K562 (cell line): ENCODE measurements around the gene TNNT2. TPM values are rescaled to one million over a fixed set of nuclear protein-coding genes. Genes with fewer than 3 reads are reported as not detected.

Experiments
- ATAC-seq: fragments of 200-7000 bp; cut with Tn5 transposase; 3 replicates; pipeline ENCODE4 v1.9.1; 2020; ENCODE audit warnings: moderate library complexity
- BruUV-seq: library from RNA; stranded (reverse); fragments of 400-500 nt; replicated peaks from 2 replicates; lab custom pipeline; 2021; lab: Mats Ljungman, UMichigan
- CTCF ChIA-PET: fragments of 300-600 bp; formaldehyde crosslinking; extraction: SDS; loops from one replicate; lab custom pipeline; 2021; ENCODE audit warnings: low intra/inter-chr PET ratio; lab: Yijun Ruan, JAX
- POLR2A ChIA-PET: fragments of 300-600, 350-650 bp; sonication (Branson Sonifier 250); formaldehyde crosslinking; extraction: SDS; loops from one replicate; lab custom pipeline; 2021; ENCODE audit warnings: antibody characterized with exemption, inconsistent platforms; lab: Yijun Ruan, JAX
- DNase-seq, 4 experiments: peaks; one replicate each; pipeline versions ENCODE4 v3.0.0 to v3.0.0-alpha.2; 2011 to 2018; ENCODE audit warnings: low spot score in 3 of 4, mixed read lengths in 3 of 4; ENCODE audit errors: extremely low read depth in 1 of 4
- FAIRE-seq: peaks from 2 replicates; lab custom pipeline; 2011; peaks lifted over from hg19 to GRCh38; lab: Jason Lieb, UNC
- H2AFZ ChIP-seq: 2 replicates; pipeline ENCODE4 v1.6.0; 2011; ENCODE audit warnings: low read depth, low read length, control low read depth, inconsistent platforms
- H3K27ac ChIP-seq: fragments of 200-600 bp; 3 replicates; pipeline ENCODE4 v1.8.0; 2011; ENCODE audit warnings: low read depth, mild to moderate bottlenecking, control low read depth, inconsistent platforms, low read length, moderate library complexity, mixed read lengths; ENCODE audit errors: extremely low read depth
- H3K27me3 ChIP-seq, 2 experiments: fragments of 300-600 bp in 1 of 2; 2 replicates in 1 of 2; 3 replicates in 1 of 2; pipeline versions ENCODE4 v1.6.0 to v1.8.0; 2011; ENCODE audit warnings: inconsistent platforms in 2 of 2, low read length in 2 of 2, mild to moderate bottlenecking in 1 of 2, mixed read lengths in 1 of 2, moderate library complexity in 1 of 2; ENCODE audit not compliant: control insufficient read depth in 2 of 2, insufficient read depth in 2 of 2
- H3K36me3 ChIP-seq: fragments of 300-600 bp; 3 replicates; pipeline ENCODE4 v1.8.0; 2011; ENCODE audit warnings: mild to moderate bottlenecking, low read length, inconsistent platforms; ENCODE audit not compliant: control insufficient read depth, insufficient read depth
- H3K4me1 ChIP-seq, 2 experiments: fragments of 200-600 bp in 1 of 2; replicated peaks in 1 of 2; 2 replicates in 1 of 2; 3 replicates in 1 of 2; pipeline versions ENCODE4 v1.5.1 to v1.8.0; 2011; ENCODE audit warnings: inconsistent platforms in 2 of 2, low read length in 2 of 2, mild to moderate bottlenecking in 1 of 2, mixed read lengths in 1 of 2, moderate library complexity in 1 of 2; ENCODE audit not compliant: control insufficient read depth in 2 of 2, insufficient read depth in 2 of 2
- H3K4me2 ChIP-seq: 2 replicates; pipeline ENCODE4 v1.6.1; 2011; ENCODE audit warnings: low read length, control low read depth, inconsistent platforms, mixed read lengths; ENCODE audit not compliant: insufficient read depth
- H3K4me3 ChIP-seq: fragments of 200-600 bp; sonication (generic), shearing (Covaris generic); 2 replicates; pipeline ENCODE4 v1.5.1; 2016; ENCODE audit warnings: control low read depth, inconsistent platforms
- H3K79me2 ChIP-seq: fragments of 200-600 bp; 3 replicates; pipeline ENCODE4 v1.8.0; 2011; ENCODE audit warnings: low read length, inconsistent platforms; ENCODE audit not compliant: control insufficient read depth, insufficient read depth
- H3K9ac ChIP-seq, 2 experiments: 2 replicates each; pipeline versions ENCODE4 v1.6.0 to v1.6.1; 2011; ENCODE audit warnings: low read depth in 2 of 2, low read length in 2 of 2, control low read depth in 1 of 2, inconsistent platforms in 1 of 2, mild to moderate bottlenecking in 1 of 2, mixed read lengths in 1 of 2; ENCODE audit not compliant: insufficient read depth in 1 of 2
- H3K9me1 ChIP-seq: one replicate; pipeline ENCODE4 v1.6.0; 2011; ENCODE audit warnings: inconsistent platforms, mild to moderate bottlenecking, low read length, moderate library complexity; ENCODE audit not compliant: control insufficient read depth, insufficient read depth
- H3K9me3 ChIP-seq: replicated peaks from 2 replicates; pipeline ENCODE4 v1.5.1; 2011; ENCODE audit warnings: low read depth, low read length, inconsistent platforms; ENCODE audit not compliant: control insufficient read depth, insufficient read depth
- H4K20me1 ChIP-seq: replicated peaks from 2 replicates; pipeline ENCODE4 v1.6.1; 2011; ENCODE audit warnings: low read length, inconsistent platforms, mixed read lengths; ENCODE audit not compliant: control insufficient read depth, insufficient read depth
- ETV5 ChIP-seq: sonication (generic); formaldehyde crosslinking; IDR thresholded peaks from 2 replicates; pipeline ENCODE4 v1.4.0; 2020; ENCODE audit warnings: low read depth, mild to moderate bottlenecking, missing genetic modification reagents
- TGIF2 ChIP-seq: sonication (generic); formaldehyde crosslinking; IDR thresholded peaks from 2 replicates; pipeline ENCODE4 v1.8.1; 2022; ENCODE audit warnings: mild to moderate bottlenecking, missing genetic modification reagents, moderate library complexity
- THAP12 ChIP-seq: fragments of 250-450 bp; sonication (Bioruptor Pico); IDR thresholded peaks from 2 replicates; pipeline ENCODE4 v1.9.0; 2021; ENCODE audit warnings: mild to moderate bottlenecking, inconsistent platforms
- WGBS: fragments of 100-300 bp; shearing (Covaris generic); methylation state at CpG from one replicate; pipeline ENCODE4 v1.1.6; 2016; ENCODE audit warnings: low coverage, mixed read lengths; ENCODE audit not compliant: insufficient coverage; ENCODE audit errors: missing lambda C conversion rate; 5-methylcytosine and 5-hydroxymethylcytosine counted together
- in situ Hi-C: fragments of 300-500 bp; cut with MboI; formaldehyde crosslinking; loops from 4 replicates; pipeline ENCODE4 v1.15.0; 2018; ENCODE audit warnings: inconsistent platforms, mixed read lengths
- intact Hi-C: fragments of 100-400 bp; cut with micrococcal nuclease; formaldehyde crosslinking; loops from 2 replicates; pipeline ENCODE4 v1.14.2; 2022
- polyA plus RNA-seq, 8 experiments: library from polyadenylated mRNA; depleted of rRNA in 4 of 8; stranded (reverse) in 5 of 8; unstranded in 3 of 8; fragments of >200 nt; fragmentation: Nextera tagmentation in 2 of 8; fragmentation: Illumina TruSeq in 1 of 8; extraction: Ambion mirVana in 2 of 8; extraction: Trizol in 1 of 8; gene quantifications; 2 replicates each; pipeline versions ENCODE4 v1.2.1 to v1.2.3, GENCODE V29; 2011 to 2014; ENCODE audit warnings: inconsistent platforms in 1 of 8, missing spikeins in 1 of 8
- total RNA-seq, 7 experiments: library from RNA; depleted of rRNA in 6 of 7; stranded (reverse); fragments of >200 nt in 6 of 7; fragmentation: Illumina TruSeq in 2 of 7; extraction: Trizol in 2 of 7; gene quantifications; 2 replicates each; pipeline versions ENCODE4 v1.2.1 to v1.2.3, GENCODE V29; 2011 to 2021; ENCODE audit warnings: low replicate concordance in 1 of 7
- TF ChIP-seq, protein P1 (sequence below), 3 experiments: fragments of 200-800 bp in 1 of 3; fragments of 250-450 bp in 1 of 3; fragments of 450-650 bp in 1 of 3; sonication (Bioruptor Pico) in 1 of 3; sonication (Bioruptor generic) in 1 of 3; formaldehyde crosslinking in 1 of 3; IDR thresholded peaks; 2 replicates each; pipeline versions ENCODE4 v1.6.1 to v1.8.0; 2016 to 2022; ENCODE audit warnings: mild to moderate bottlenecking in 2 of 3, missing genetic modification characterization in 2 of 3, missing compliant biosample characterization in 1 of 3, moderate library complexity in 1 of 3
- TF ChIP-seq, protein P2 (sequence below), 3 experiments: IDR thresholded peaks in 2 of 3; conservative IDR thresholded peaks in 1 of 3; 2 replicates each; pipeline ENCODE4 v1.5.1; 2011 to 2012; ENCODE audit warnings: low read length in 3 of 3, mild to moderate bottlenecking in 3 of 3, control low read depth in 2 of 3, improper control_type of control experiment in 1 of 3, inconsistent platforms in 1 of 3, low read depth in 1 of 3, mixed read lengths in 1 of 3, moderate library complexity in 1 of 3; ENCODE audit not compliant: insufficient read depth in 2 of 3

TNNT2 gene
- total and polyA plus RNA-seq, 9 of the 15 experiments (the other 6 are each of a cell fraction or from before 2014, with no cell fraction given), result not detected

DNA sequence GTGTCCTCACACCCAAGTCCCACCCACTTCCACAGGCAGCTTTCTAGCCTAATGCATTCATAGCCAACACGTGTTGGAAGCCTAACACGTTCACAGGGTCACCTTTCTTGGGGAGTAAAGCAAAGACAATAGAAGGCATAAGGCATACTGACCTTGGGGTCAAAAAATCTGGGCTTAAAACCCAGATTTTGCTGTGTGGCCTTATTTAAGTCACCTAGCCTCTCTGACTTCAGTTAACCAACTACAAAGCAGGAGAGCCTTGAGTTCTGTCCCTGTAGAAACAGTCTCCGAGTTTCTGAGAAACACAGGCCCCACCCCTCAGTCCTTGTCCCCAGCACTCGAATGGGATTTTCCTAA, 1.4 kb downstream of the TNNT2 start:
- Histone ChIP-seq H3K9me3 (no peaks in the 10 kb centered on the region), H3K4me3 (no peak overlapping the region), H3K4me2 (no peak overlapping the region), H3K36me3 (no peaks in the 10 kb centered on the region), H2AFZ (no peak overlapping the region), H3K27me3 (peaks cover 15 to 63% of the 10 kb centered on the region in 2 experiments; a peak in 4 of 5 replicates), H4K20me1 (peaks cover 17% of the 10 kb centered on the region), H3K27ac (no peak overlapping the region), H3K79me2 (no peaks in the 10 kb centered on the region), H3K9me1 (peaks cover 4% of the 10 kb centered on the region), H3K9ac (no peak overlapping the region), H3K4me1 (no peaks in the 10 kb centered on the region; a peak in 1 of 5 replicates)
- FAIRE-seq (no peak), ATAC-seq (no peak), DNase-seq (no peak)
- in situ Hi-C loops, result no loop called here
- POLR2A ChIA-PET, result interaction anchor here (0.8 kb wide), 1 partner anchor 19 kb away, joined by 3 read pairs; no protein-coding TSS in a partner anchor
- intact Hi-C loops, result no loop called here
- CTCF ChIA-PET, result interaction anchor here (0.6 kb wide), 1 partner anchor 841 kb away, joined by 3 read pairs; no protein-coding TSS in a partner anchor
- WGBS, result 2% methylated on average over 4 of the region's 4 CpGs
- TF ChIP-seq THAP12 (CRISPR knock-in tag), result no peak
- TF ChIP-seq ETV5 (CRISPR knock-in tag), result no peak
- TF ChIP-seq, protein P1, sequence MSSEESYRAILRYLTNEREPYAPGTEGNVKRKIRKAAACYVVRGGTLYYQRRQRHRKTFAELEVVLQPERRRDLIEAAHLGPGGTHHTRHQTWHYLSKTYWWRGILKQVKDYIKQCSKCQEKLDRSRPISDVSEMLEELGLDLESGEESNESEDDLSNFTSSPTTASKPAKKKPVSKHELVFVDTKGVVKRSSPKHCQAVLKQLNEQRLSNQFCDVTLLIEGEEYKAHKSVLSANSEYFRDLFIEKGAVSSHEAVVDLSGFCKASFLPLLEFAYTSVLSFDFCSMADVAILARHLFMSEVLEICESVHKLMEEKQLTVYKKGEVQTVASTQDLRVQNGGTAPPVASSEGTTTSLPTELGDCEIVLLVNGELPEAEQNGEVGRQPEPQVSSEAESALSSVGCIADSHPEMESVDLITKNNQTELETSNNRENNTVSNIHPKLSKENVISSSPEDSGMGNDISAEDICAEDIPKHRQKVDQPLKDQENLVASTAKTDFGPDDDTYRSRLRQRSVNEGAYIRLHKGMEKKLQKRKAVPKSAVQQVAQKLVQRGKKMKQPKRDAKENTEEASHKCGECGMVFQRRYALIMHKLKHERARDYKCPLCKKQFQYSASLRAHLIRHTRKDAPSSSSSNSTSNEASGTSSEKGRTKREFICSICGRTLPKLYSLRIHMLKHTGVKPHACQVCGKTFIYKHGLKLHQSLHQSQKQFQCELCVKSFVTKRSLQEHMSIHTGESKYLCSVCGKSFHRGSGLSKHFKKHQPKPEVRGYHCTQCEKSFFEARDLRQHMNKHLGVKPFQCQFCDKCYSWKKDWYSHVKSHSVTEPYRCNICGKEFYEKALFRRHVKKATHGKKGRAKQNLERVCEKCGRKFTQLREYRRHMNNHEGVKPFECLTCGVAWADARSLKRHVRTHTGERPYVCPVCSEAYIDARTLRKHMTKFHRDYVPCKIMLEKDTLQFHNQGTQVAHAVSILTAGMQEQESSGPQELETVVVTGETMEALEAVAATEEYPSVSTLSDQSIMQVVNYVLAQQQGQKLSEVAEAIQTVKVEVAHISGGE (CRISPR knock-in tag; IDR thresholded peaks at IDR 0.05), result no peak
- TF ChIP-seq, protein P2, sequence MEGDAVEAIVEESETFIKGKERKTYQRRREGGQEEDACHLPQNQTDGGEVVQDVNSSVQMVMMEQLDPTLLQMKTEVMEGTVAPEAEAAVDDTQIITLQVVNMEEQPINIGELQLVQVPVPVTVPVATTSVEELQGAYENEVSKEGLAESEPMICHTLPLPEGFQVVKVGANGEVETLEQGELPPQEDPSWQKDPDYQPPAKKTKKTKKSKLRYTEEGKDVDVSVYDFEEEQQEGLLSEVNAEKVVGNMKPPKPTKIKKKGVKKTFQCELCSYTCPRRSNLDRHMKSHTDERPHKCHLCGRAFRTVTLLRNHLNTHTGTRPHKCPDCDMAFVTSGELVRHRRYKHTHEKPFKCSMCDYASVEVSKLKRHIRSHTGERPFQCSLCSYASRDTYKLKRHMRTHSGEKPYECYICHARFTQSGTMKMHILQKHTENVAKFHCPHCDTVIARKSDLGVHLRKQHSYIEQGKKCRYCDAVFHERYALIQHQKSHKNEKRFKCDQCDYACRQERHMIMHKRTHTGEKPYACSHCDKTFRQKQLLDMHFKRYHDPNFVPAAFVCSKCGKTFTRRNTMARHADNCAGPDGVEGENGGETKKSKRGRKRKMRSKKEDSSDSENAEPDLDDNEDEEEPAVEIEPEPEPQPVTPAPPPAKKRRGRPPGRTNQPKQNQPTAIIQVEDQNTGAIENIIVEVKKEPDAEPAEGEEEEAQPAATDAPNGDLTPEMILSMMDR (IDR thresholded peaks at IDR 0.05 in 2 of 3, conservative IDR thresholded peaks at IDR 0.05 in 1 of 3; ENCODE audit: insufficient read depth in 2 of 3, low read depth in 1 of 3, low read length in 3 of 3), result no peak
- no peak for TF ChIP-seq TGIF2 (CRISPR knock-in tag)
- no TSS peak for BruUV-seq
